GM18502 (cell line): ENCODE results near the gene COL27A1.

Experiments
- ATAC-seq: cut with Tn5 transposase; IDR thresholded peaks from one replicate; pipeline ENCODE4 v1.9.1; 2021; ENCODE audit warnings: mild to moderate bottlenecking; ENCODE audit not compliant: unreplicated experiment, poor library complexity

The COL27A1 gene

GRCh38 chr9:114165407-114166102, 10.2 kb downstream of the COL27A1 start:
- ATAC-seq, result no peak

GRCh38 chr9:114166103-114166470, 10.8 kb downstream of the COL27A1 start:
- no peak for ATAC-seq

- no peak for ATAC-seq
These were observed 11.6 kb downstream of the COL27A1 start for GRCh38 chr9:114166614-114167572.

- ATAC-seq, result no peak
These were observed 12.3 kb downstream of the COL27A1 start for GRCh38 chr9:114167591-114168091.

GRCh38 chr9:114168281-114169028, 13.1 kb downstream of the COL27A1 start:
- ATAC-seq, result no peak

- no peak for ATAC-seq
These were observed 14.0 kb downstream of the COL27A1 start for GRCh38 chr9:114169029-114169951.

GRCh38 chr9:114169952-114170770, 14.8 kb downstream of the COL27A1 start:
- ATAC-seq, result no peak

- no peak for ATAC-seq
These were observed 15.6 kb downstream of the COL27A1 start for GRCh38 chr9:114170771-114171461.

GRCh38 chr9:114171500-114171899, 16.2 kb downstream of the COL27A1 start:
- no peak for ATAC-seq

- no peak for ATAC-seq
These were observed 17.9 kb downstream of the COL27A1 start for GRCh38 chr9:114172981-114173833.

- ATAC-seq, result no peak
These were observed 19.2 kb downstream of the COL27A1 start for GRCh38 chr9:114174557-114174875.

GRCh38 chr9:114174876-114175771, 19.8 kb downstream of the COL27A1 start:
- ATAC-seq, result no peak

GRCh38 chr9:114176624-114177291, 21.4 kb downstream of the COL27A1 start:
- no peak for ATAC-seq

- ATAC-seq, result no peak
These were observed 22.2 kb downstream of the COL27A1 start for GRCh38 chr9:114177423-114178064.

- ATAC-seq, result no peak
These were observed 22.7 kb downstream of the COL27A1 start for GRCh38 chr9:114178076-114178475.
